ENCODE measurements around the gene RBM17.
"Not testable (repeated sequence)": the region's sequence is repeated elsewhere in the genome, so short reads cannot be mapped to it uniquely, and the experiment has no call there.

The RBM17 gene

DNA sequence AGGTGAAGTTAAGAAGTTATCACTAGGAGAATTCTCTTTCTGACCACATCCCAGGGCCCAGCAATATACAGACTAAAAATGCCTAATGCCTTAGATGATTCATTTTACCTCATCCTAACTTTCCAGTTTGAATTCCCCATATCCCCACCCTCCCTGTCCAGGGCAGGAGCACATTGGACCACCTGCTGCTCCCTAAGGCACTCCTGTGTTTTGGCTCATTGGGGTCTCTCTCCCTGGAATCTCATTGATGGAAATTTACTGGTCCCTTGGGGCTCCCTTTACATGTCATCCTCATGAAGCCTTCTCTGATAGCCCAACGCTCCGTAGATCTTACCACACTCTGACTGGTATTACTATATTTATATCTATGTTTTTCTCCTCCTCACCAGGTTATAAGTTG lies 29.3 kb upstream of the RBM17 start:
- Histone ChIP-seq H3K4me3 (ENCODE audit: low read depth, low read length) (no peak overlapping the region), H3K9me3 (no peaks in the 10 kb centered on the region), H3K4me1 (no peaks in the 10 kb centered on the region), H3K27me3 (peaks cover 7% of the 10 kb centered on the region; the same call in 1 of the 2 replicates), H3K36me3 (no peaks in the 10 kb centered on the region)
- no peak for TF ChIP-seq CTCF (IDR thresholded peaks at IDR 0.05; ENCODE audit: low read depth, low read length)
- DNase-seq, result no peak

GRCh38 chr10:6061056-6061455 lies 27.8 kb upstream of the RBM17 start:
- Histone ChIP-seq H3K9me3 (no peaks in the 10 kb centered on the region), H3K27me3 (peaks cover 7% of the 10 kb centered on the region; the same call in 1 of the 2 replicates), H3K4me3 (ENCODE audit: low read depth, low read length) (no peak overlapping the region), H3K36me3 (no peaks in the 10 kb centered on the region), H3K4me1 (no peaks in the 10 kb centered on the region)
- no peak for TF ChIP-seq CTCF (IDR thresholded peaks at IDR 0.05; ENCODE audit: low read depth, low read length)
- DNase-seq, result no peak

DNA sequence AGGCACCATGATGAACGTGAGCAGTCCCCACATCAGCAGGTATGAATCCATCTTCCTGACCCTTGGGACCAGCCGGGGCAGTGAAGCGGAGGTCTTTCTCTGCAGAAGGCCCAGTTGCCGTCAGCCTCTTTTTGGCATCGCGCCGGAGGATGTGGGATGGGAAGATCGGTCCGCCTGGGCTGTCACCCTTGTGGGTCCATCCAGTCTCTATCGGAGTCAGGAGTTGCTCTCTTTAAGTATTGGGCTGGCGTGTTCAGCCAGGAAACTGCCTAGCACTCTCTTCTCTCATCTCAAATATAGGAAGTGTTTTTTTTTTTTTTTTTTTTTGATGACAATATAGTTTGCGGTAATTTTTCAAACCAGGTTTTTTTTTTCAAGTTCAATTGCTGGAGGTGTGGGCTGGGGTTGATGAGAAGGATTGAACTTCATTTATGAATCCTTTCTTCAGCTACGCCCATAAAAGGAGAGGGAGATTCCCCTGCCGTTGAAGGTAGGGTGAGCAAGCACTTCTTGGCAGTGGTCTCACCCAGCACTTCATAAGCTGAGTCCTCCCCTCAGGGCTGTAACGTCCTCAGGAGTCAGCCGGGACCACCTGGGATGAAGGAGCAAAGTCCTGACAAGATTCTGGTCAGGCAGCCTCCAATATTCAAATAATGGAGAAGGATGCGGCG lies 26.6 kb upstream of the RBM17 start, which contains the start of gene IL2RA:
TSS of gene IL2RA (minus strand) at position 267 of the 671 bp plus-strand sequence. CDS start at position 51, 216 bp downstream.
- Histone ChIP-seq H3K4me3 (ENCODE audit: low read depth, low read length) (no peak within 1 kb of the TSS), H3K36me3 (no peaks in the 10 kb centered on the region), H3K9me3 (no peaks in the 10 kb centered on the region), H3K4me1 (no peaks in the 10 kb centered on the region), H3K27me3 (peaks cover 17% of the 10 kb centered on the region)
- no peak for TF ChIP-seq CTCF (IDR thresholded peaks at IDR 0.05; ENCODE audit: low read depth, low read length)
- no peak for DNase-seq

GRCh38 chr10:6064119-6064518 lies 24.7 kb upstream of the RBM17 start:
- no peaks in the 10 kb centered on the region for H3K36me3 ChIP-seq
- no peaks in the 10 kb centered on the region for H3K9me3 ChIP-seq
- TF ChIP-seq CTCF (IDR thresholded peaks at IDR 0.05; ENCODE audit: low read depth, low read length), result no peak
- DNase-seq, result no peak
- no peak overlapping the region for H3K4me3 ChIP-seq (ENCODE audit: low read depth, low read length)
- H3K4me1 ChIP-seq, result no peaks in the 10 kb centered on the region
- peaks cover 20% of the 10 kb centered on the region for H3K27me3 ChIP-seq

GRCh38 chr10:6064726-6065125 lies 24.1 kb upstream of the RBM17 start:
- H3K27me3 ChIP-seq, result peaks cover 20% of the 10 kb centered on the region
- DNase-seq; H3K9me3 ChIP-seq; H3K4me3 ChIP-seq (ENCODE audit: low read depth, low read length); H3K4me1 ChIP-seq; H3K36me3 ChIP-seq: not testable (repeated sequence)

GRCh38 chr10:6065406-6065805 lies 23.4 kb upstream of the RBM17 start:
- peaks cover 18% of the 10 kb centered on the region for H3K27me3 ChIP-seq
- H3K4me3 ChIP-seq (ENCODE audit: low read depth, low read length), result no peak overlapping the region
- no peak for DNase-seq
- no peaks in the 10 kb centered on the region for H3K4me1 ChIP-seq
- no peaks in the 10 kb centered on the region for H3K9me3 ChIP-seq
- no peaks in the 10 kb centered on the region for H3K36me3 ChIP-seq
- no peak for TF ChIP-seq CTCF (IDR thresholded peaks at IDR 0.05; ENCODE audit: low read depth, low read length)
